Nephron (organoid): ENCODE results near the gene GSG1L2.

Source experiments
- H3K27ac Mint-ChIP-seq, 3 experiments: 2 replicates each; pipeline ENCODE4 v1.8.0; 2020; ENCODE audit warnings: mixed read lengths in 3 of 3, mild to moderate bottlenecking in 2 of 3, moderate library complexity in 1 of 3
- H3K27me3 Mint-ChIP-seq: 2 replicates; pipeline ENCODE4 v1.8.0; 2021; ENCODE audit warnings: low read depth, mild to moderate bottlenecking, moderate library complexity, mixed read lengths
- H3K36me3 Mint-ChIP-seq: 2 replicates; pipeline ENCODE4 v1.8.0; 2020; ENCODE audit warnings: low read depth, mixed read lengths
- H3K4me1 Mint-ChIP-seq: 2 replicates; pipeline ENCODE4 v1.8.0; 2020; ENCODE audit warnings: mixed read lengths
- H3K4me3 Mint-ChIP-seq, 3 experiments: 2 replicates each; pipeline ENCODE4 v1.8.0; 2020; ENCODE audit warnings: mild to moderate bottlenecking in 3 of 3, mixed read lengths in 3 of 3, moderate library complexity in 2 of 3
- H3K9me3 Mint-ChIP-seq: 2 replicates; pipeline ENCODE4 v1.8.0; 2020; ENCODE audit warnings: mixed read lengths
- TF ChIP-seq, protein P1 (sequence below), 3 experiments: fragments of 200-600 bp; sonication (generic); IDR thresholded peaks; one replicate each; pipeline ENCODE4 v1.5.0; 2021; ENCODE audit warnings: antibody characterized with exemption in 3 of 3; ENCODE audit not compliant: unreplicated experiment in 3 of 3

GSG1L2 gene

DNA sequence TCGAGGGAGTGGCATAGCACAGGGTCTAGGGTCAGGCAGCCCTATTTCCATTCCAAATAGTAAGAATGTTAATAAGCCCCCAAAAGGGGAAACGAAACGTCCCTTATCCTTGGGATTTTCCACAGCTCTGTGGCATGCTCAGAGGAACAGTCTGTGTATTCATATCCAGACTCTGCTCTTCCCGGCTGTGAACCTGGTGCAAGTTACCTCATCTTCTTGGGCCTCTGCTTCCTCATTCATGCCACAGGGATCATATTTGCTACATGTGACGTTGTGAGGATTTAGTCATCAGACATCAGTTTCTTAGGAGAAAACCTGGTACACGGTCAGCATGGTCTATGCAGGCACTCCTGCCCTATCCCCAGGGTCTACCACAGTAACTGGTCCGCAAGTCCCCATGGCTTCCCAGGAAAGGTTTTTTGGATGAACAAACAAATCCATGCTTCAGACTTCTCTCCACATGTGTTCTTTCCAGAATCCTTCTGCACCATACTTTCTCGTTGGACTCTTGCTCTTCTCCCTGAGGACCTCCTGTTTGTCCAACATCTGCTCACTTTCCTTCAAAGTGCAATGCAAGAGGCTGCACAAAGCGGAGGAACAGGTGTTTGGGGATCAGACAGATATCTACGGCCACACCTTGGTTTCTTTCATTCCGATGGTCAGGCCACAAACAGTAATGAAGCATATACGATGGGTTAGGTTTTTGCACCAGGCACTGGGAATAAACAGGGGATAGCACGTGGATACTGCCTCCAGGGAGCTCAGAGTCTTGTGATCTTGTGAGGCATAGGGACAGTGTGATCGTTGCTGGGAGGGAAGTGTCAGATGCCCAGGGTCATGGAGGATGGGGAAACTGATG is 21.5 kb upstream of the GSG1L2 start:
- TF ChIP-seq, protein P1, sequence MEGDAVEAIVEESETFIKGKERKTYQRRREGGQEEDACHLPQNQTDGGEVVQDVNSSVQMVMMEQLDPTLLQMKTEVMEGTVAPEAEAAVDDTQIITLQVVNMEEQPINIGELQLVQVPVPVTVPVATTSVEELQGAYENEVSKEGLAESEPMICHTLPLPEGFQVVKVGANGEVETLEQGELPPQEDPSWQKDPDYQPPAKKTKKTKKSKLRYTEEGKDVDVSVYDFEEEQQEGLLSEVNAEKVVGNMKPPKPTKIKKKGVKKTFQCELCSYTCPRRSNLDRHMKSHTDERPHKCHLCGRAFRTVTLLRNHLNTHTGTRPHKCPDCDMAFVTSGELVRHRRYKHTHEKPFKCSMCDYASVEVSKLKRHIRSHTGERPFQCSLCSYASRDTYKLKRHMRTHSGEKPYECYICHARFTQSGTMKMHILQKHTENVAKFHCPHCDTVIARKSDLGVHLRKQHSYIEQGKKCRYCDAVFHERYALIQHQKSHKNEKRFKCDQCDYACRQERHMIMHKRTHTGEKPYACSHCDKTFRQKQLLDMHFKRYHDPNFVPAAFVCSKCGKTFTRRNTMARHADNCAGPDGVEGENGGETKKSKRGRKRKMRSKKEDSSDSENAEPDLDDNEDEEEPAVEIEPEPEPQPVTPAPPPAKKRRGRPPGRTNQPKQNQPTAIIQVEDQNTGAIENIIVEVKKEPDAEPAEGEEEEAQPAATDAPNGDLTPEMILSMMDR (IDR thresholded peaks at IDR 0.05; ENCODE audit: unreplicated experiment in 3 of 3), result no peak

DNA sequence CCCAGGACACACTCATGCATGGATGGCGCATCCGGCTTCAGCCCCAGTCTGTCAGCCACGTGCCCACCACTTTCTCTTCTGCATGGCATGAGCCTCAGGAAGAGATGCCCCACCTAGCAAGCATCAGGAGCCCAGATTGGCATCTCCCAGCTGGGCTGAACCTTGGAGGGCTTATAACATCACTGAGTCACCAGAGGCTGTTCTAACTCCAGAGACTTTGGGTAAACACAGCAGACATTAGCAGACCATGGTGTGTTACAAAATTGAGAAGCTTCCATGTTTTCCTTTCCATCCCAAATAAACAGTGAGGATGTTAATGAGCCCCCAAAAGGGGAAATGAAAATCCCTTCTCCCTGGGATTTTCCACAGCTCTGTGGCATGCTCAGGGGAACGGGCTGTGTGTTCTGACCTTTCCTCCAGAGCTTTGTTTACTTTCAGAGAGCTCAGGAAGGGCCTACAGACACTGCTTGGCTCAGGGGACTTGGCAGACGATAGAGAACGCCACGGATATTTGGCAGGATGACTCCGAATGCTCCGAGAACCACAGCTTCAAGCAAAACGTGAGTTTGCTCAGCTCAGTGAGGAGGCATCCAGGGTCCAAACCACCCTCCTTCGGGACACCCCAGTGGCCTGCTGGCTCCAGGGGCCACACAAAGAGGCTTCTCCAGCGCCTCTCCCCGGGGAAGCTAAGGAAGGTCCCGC is 20.3 kb upstream of the GSG1L2 start:
- TF ChIP-seq, protein P1 (IDR thresholded peaks at IDR 0.05; ENCODE audit: unreplicated experiment in 3 of 3), result no peak
- Mint-ChIP-seq H3K27me3 (peaks cover 5% of the 10 kb centered on the region), H3K4me1 (peaks cover 32% of the 10 kb centered on the region), H3K4me3 (no peak overlapping the region), H3K9me3 (no peaks in the 10 kb centered on the region), H3K36me3 (no peaks in the 10 kb centered on the region), H3K27ac (peak overlapping the region in 1 of 3 experiments; percentile 43)

More for the DNA sequence above, 21.5 kb upstream of the GSG1L2 start:
- Mint-ChIP-seq H3K9me3 (no peaks in the 10 kb centered on the region), H3K27me3 (peaks cover 5% of the 10 kb centered on the region), H3K4me1 (peaks cover 23% of the 10 kb centered on the region), H3K27ac (peak overlapping the region in 1 of 3 experiments; percentile 26), H3K4me3 (no peak overlapping the region), H3K36me3 (no peaks in the 10 kb centered on the region)

DNA sequence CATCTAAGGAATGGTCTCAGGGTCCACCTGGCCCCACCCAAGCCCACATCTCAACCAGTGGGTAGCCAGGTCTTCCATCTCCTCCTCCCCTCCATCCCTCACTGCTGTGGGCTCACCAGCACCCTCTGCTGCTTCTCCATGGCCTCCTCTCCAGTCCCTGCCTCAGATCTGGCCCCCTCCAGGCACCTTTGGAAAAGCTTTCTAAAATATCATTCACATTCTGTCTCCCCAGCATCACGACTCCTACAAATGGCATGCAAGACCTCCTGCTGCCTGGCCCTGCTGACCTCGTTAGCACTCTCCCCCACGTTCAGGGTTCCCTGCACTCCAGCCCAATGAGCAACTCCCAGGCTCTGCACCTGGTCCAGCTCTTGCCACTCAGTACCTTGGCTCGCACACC is 17.6 kb upstream of the GSG1L2 start:
- H3K9me3 Mint-ChIP-seq, result no peaks in the 10 kb centered on the region
- H3K36me3 Mint-ChIP-seq, result no peaks in the 10 kb centered on the region
- no peak overlapping the region for H3K4me3 Mint-ChIP-seq
- peaks cover 32% of the 10 kb centered on the region for H3K4me1 Mint-ChIP-seq
- no peak overlapping the region for H3K27ac Mint-ChIP-seq
- TF ChIP-seq, protein P1 (IDR thresholded peaks at IDR 0.05; ENCODE audit: unreplicated experiment in 3 of 3), result no peak
- H3K27me3 Mint-ChIP-seq, result peaks cover 5% of the 10 kb centered on the region

DNA sequence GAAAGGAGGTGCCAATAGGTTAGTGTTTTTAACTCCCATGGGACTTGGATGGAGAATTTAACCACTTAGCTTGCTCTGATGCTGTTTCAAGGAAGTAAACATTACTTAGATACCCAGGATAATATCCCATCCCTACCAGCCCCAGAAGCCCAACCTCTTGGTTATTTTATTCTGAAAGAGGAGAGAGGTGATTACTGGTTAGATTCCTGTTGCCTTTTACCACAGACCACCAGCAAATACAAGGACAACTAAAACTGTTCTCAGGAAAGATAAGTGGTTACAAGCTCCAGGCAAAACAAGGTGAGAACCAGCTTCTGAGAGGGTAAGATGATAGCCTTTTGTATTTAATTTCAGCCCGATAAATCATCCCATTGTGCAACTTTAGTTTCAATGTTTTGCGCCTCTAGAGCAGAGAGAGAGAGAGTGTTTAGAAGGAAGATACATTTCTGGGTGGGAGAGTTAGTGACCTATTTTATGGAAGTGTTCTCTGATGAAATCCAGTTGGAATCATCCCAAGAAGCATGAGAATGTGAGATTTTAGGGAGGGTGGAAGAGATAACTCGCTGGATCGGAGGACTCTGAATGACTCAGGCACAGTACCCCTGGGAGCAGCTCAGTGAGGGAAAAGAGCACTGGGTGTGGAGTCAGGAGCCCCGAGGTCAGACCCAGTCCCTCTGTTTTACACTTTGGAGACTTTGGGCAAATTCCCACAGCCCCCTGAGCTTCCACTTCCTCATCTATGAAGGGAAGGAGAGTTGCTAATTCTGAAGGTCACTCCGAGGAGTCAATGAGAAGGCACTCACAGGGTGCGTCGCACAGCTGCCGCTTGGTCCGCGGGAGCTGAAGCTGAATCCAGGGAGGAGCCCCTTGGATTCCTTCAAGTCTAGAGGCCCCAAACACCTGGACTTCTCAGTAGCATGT is 15.9 kb upstream of the GSG1L2 start:
- TF ChIP-seq, protein P1 (IDR thresholded peaks at IDR 0.05; ENCODE audit: unreplicated experiment in 3 of 3), result no peak
- H3K27me3 Mint-ChIP-seq, result peaks cover 7% of the 10 kb centered on the region
- peak overlapping the region in 1 of 3 experiments; percentile 0 for H3K4me3 Mint-ChIP-seq

DNA sequence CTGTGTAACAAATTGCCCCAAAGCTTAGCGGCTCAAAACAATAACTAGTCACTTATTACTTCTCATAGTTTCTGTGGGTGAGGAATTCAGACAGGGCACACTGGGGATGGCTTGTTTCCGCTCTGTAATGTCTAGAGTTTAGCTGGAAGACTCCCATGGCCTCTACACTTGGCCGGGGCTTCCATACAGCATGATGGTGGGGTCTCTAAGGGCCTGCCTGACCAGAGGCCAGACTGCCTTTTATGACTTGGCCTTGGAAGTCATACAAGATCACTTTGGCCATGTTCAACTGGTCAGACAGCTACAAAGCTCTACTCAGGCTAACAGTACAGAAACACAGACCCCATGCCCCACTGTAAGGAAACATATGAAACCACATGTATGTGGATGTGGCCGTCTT is 12.0 kb upstream of the GSG1L2 start:
- Mint-ChIP-seq H3K4me1 (peaks cover 16% of the 10 kb centered on the region), H3K4me3 (no peak overlapping the region), H3K9me3 (no peaks in the 10 kb centered on the region), H3K36me3 (no peaks in the 10 kb centered on the region), H3K27me3 (peaks cover 13% of the 10 kb centered on the region), H3K27ac (no peak overlapping the region)
- TF ChIP-seq, protein P1 (IDR thresholded peaks at IDR 0.05; ENCODE audit: unreplicated experiment in 3 of 3), result no peak

More for the DNA sequence above, 15.9 kb upstream of the GSG1L2 start:
- H3K36me3 Mint-ChIP-seq, result no peaks in the 10 kb centered on the region
- no peaks in the 10 kb centered on the region for H3K9me3 Mint-ChIP-seq
- peak overlapping the region in 2 of 3 experiments; percentile 55 to 56 for H3K27ac Mint-ChIP-seq
- H3K4me1 Mint-ChIP-seq, result peaks cover 32% of the 10 kb centered on the region
